H1 (cell line): ENCODE data around the gene IRF4. TPM values are rescaled to one million over a fixed set of nuclear protein-coding genes. Genes with fewer than 3 reads are reported as not detected.

ENCODE experiments used
- CTCF ChIA-PET: fragments of 300-600 bp; sonication (Branson Sonifier 250); formaldehyde crosslinking; loops from one replicate; lab custom pipeline; 2021; ENCODE audit not compliant: partially characterized antibody; lab: Charles Lee
- POLR2A ChIA-PET: fragments of 300-600 bp; sonication (Branson Sonifier 250); formaldehyde crosslinking; loops from one replicate; lab custom pipeline; 2021; ENCODE audit warnings: inconsistent platforms; ENCODE audit not compliant: partially characterized antibody; lab: Charles Lee
- DNase-seq, 2 experiments: peaks; one replicate each; pipeline versions ENCODE4 v3.0.0 to v3.0.0-alpha.2; 2010 to 2022; ENCODE audit warnings: low spot score in 2 of 2, low read depth in 1 of 2, mixed read lengths in 1 of 2
- FAIRE-seq: peaks from 2 replicates; lab custom pipeline; 2011; peaks lifted over from hg19 to GRCh38; lab: Jason Lieb, UNC
- H2AFZ ChIP-seq: 2 replicates; pipeline ENCODE4 v1.8.1; 2012; ENCODE audit warnings: low read length, inconsistent platforms
- H2AK5ac ChIP-seq: 2 replicates; pipeline ENCODE4 v1.6.1; 2013; ENCODE audit warnings: low read depth, low read length
- H2BK120ac ChIP-seq: replicated peaks from 2 replicates; pipeline ENCODE3; 2013; ENCODE audit warnings: low read depth, low read length, inconsistent platforms
- H2BK12ac ChIP-seq: 2 replicates; pipeline ENCODE4 v1.6.1; 2013; ENCODE audit warnings: low read depth, low read length
- H2BK15ac ChIP-seq: 2 replicates; pipeline ENCODE4 v1.6.1; 2013; ENCODE audit warnings: low read length
- H2BK20ac ChIP-seq: 2 replicates; pipeline ENCODE4 v1.6.1; 2013; ENCODE audit warnings: low read length
- H2BK5ac ChIP-seq: 2 replicates; pipeline ENCODE4 v1.6.1; 2013; ENCODE audit warnings: low read depth, low read length
- H3K14ac ChIP-seq: 2 replicates; pipeline ENCODE4 v1.6.1; 2013; ENCODE audit warnings: inconsistent platforms; ENCODE audit not compliant: insufficient read length
- H3K18ac ChIP-seq: 2 replicates; pipeline ENCODE4 v1.6.1; 2013; ENCODE audit warnings: low read length; ENCODE audit errors: extremely low read depth
- H3K23ac ChIP-seq: 2 replicates; pipeline ENCODE4 v1.6.1; 2013; ENCODE audit warnings: inconsistent platforms; ENCODE audit not compliant: insufficient read length
- H3K23me2 ChIP-seq: 2 replicates; pipeline ENCODE4 v1.6.1; 2013; ENCODE audit warnings: low read depth, low read length
- H3K27ac ChIP-seq: 2 replicates; pipeline ENCODE4 v1.6.1; 2011; ENCODE audit warnings: low read depth, low read length, inconsistent platforms
- H3K27me3 ChIP-seq, 4 experiments: replicated peaks in 1 of 4; 1 replicate in 1 of 4; 2 replicates in 3 of 4; pipeline versions ENCODE4 v1.6.1 to v1.8.1; 2011 to 2013; ENCODE audit warnings: low read length in 3 of 4, mild to moderate bottlenecking in 3 of 4, inconsistent platforms in 2 of 4, mixed read lengths in 2 of 4, moderate library complexity in 1 of 4; ENCODE audit not compliant: control insufficient read depth in 3 of 4, insufficient read depth in 3 of 4; ENCODE audit errors: extremely low read depth in 1 of 4
- H3K36me3 ChIP-seq, 4 experiments: 2 replicates each; pipeline versions ENCODE4 v1.6.1 to v1.8.1; 2011 to 2013; ENCODE audit warnings: mild to moderate bottlenecking in 4 of 4, low read length in 3 of 4, moderate library complexity in 2 of 4, control low read depth in 1 of 4, inconsistent platforms in 1 of 4; ENCODE audit not compliant: insufficient read depth in 4 of 4, control insufficient read depth in 2 of 4
- H3K4ac ChIP-seq: replicated peaks from 2 replicates; pipeline ENCODE3; 2013; ENCODE audit warnings: low read length, low read depth, mixed read lengths, inconsistent platforms; ENCODE audit not compliant: insufficient read length
- H3K4me1 ChIP-seq, 4 experiments: replicated peaks in 1 of 4; 1 replicate in 1 of 4; 2 replicates in 3 of 4; pipeline versions ENCODE4 v1.6.1 to v1.8.1; 2011 to 2013; ENCODE audit warnings: low read length in 3 of 4, inconsistent platforms in 2 of 4, mixed read lengths in 1 of 4; ENCODE audit not compliant: insufficient read depth in 4 of 4, control insufficient read depth in 3 of 4
- H3K4me2 ChIP-seq, 2 experiments: 2 replicates each; pipeline versions ENCODE4 v1.6.1 to v1.8.1; 2011 to 2013; ENCODE audit warnings: low read depth in 2 of 2, low read length in 2 of 2, control low read depth in 1 of 2, inconsistent platforms in 1 of 2, mild to moderate bottlenecking in 1 of 2; ENCODE audit not compliant: insufficient read depth in 1 of 2
- H3K4me3 ChIP-seq, 4 experiments: fragments of 200-600, 300-600 bp in 1 of 4; sonication (generic), shearing (Covaris generic), sonication (Bioruptor Twin) in 1 of 4; 2 replicates each; pipeline versions ENCODE4 v1.5.1 to v1.8.1; 2011 to 2016; ENCODE audit warnings: low read length in 4 of 4, low read depth in 3 of 4, control low read depth in 2 of 4, inconsistent platforms in 2 of 4, mild to moderate bottlenecking in 2 of 4, mixed read lengths in 1 of 4, moderate library complexity in 1 of 4; ENCODE audit not compliant: insufficient read depth in 2 of 4; ENCODE audit errors: extremely low read depth in 1 of 4
- H3K56ac ChIP-seq: replicated peaks from 2 replicates; pipeline ENCODE3; 2013; ENCODE audit warnings: low read depth, mild to moderate bottlenecking, mixed read lengths, low read length, inconsistent platforms; ENCODE audit not compliant: insufficient read length
- H3K79me1 ChIP-seq: 2 replicates; pipeline ENCODE4 v1.6.1; 2013; ENCODE audit warnings: low read depth, low read length, control low read depth
- H3K79me2 ChIP-seq, 2 experiments: 2 replicates each; pipeline versions ENCODE4 v1.6.1 to v1.8.1; 2012 to 2013; ENCODE audit warnings: low read length in 2 of 2, mild to moderate bottlenecking in 2 of 2, inconsistent platforms in 1 of 2; ENCODE audit not compliant: insufficient read depth in 2 of 2, control insufficient read depth in 1 of 2
- H3K9ac ChIP-seq, 4 experiments: replicated peaks in 1 of 4; 1 replicate in 1 of 4; 2 replicates in 3 of 4; pipeline versions ENCODE4 v1.6.1 to v1.8.1; 2011 to 2013; ENCODE audit warnings: low read depth in 3 of 4, low read length in 3 of 4, control low read depth in 2 of 4, mild to moderate bottlenecking in 2 of 4, moderate library complexity in 2 of 4, inconsistent platforms in 1 of 4; ENCODE audit errors: extremely low read depth in 1 of 4
- H3K9me3 ChIP-seq, 2 experiments: 2 replicates each; pipeline versions ENCODE4 v1.6.1 to v1.8.1; 2012 to 2013; ENCODE audit warnings: mild to moderate bottlenecking in 2 of 2, moderate library complexity in 2 of 2, control low read depth in 1 of 2, inconsistent platforms in 1 of 2, low read depth in 1 of 2, low read length in 1 of 2, mixed read lengths in 1 of 2; ENCODE audit not compliant: insufficient read depth in 2 of 2
- H4K20me1 ChIP-seq, 2 experiments: replicated peaks in 1 of 2; 2 replicates each; pipeline versions ENCODE3 to v1.8.1; 2011 to 2013; ENCODE audit warnings: inconsistent platforms in 2 of 2, low read length in 2 of 2, mild to moderate bottlenecking in 1 of 2; ENCODE audit not compliant: insufficient read depth in 2 of 2, control insufficient read depth in 1 of 2
- H4K5ac ChIP-seq: 2 replicates; pipeline ENCODE4 v1.6.1; 2013; ENCODE audit warnings: low read length, low read depth, mixed read lengths, inconsistent platforms; ENCODE audit not compliant: insufficient read length
- H4K8ac ChIP-seq: 2 replicates; pipeline ENCODE4 v1.8.0; 2013; ENCODE audit warnings: mild to moderate bottlenecking, moderate library complexity, low read length, inconsistent platforms; ENCODE audit not compliant: insufficient read depth; ENCODE audit errors: extremely low read depth
- H4K91ac ChIP-seq: replicated peaks from 2 replicates; pipeline ENCODE3; 2013; ENCODE audit warnings: low read length, mixed read lengths, inconsistent platforms; ENCODE audit not compliant: insufficient read length
- JUN ChIP-seq: IDR thresholded peaks from 2 replicates; pipeline ENCODE4 v1.6.1; 2011; ENCODE audit warnings: low read depth, mild to moderate bottlenecking, improper control_type of control experiment, low read length
- KDM5A ChIP-seq: fragments of 200-600 bp; IDR thresholded peaks from 2 replicates; pipeline ENCODE4 v1.7.1; 2012; ENCODE audit warnings: mild to moderate bottlenecking, low read length, inconsistent platforms, mixed read lengths
- PHF8 ChIP-seq: fragments of 200-600 bp; sonication (generic); conservative IDR thresholded peaks from 2 replicates; pipeline ENCODE4 v1.7.1; 2012; ENCODE audit warnings: low read depth, mild to moderate bottlenecking, inconsistent platforms, low read length, moderate library complexity
- POU5F1 ChIP-seq: IDR thresholded peaks from 2 replicates; pipeline ENCODE4 v1.6.1; 2011; ENCODE audit warnings: low read depth, mild to moderate bottlenecking, low read length, moderate library complexity
- RFX5 ChIP-seq: IDR thresholded peaks from 2 replicates; pipeline ENCODE4 v1.6.1; 2011; ENCODE audit warnings: low read depth, low read length, improper control_type of control experiment, borderline replicate concordance
- SIX5 ChIP-seq: IDR thresholded peaks from 2 replicates; pipeline ENCODE4 v1.6.1; 2011; ENCODE audit warnings: mild to moderate bottlenecking, low read depth, low read length
- SP1 ChIP-seq: IDR thresholded peaks from 2 replicates; pipeline ENCODE4 v1.6.1; 2011; ENCODE audit warnings: low read depth, low read length
- SP2 ChIP-seq: IDR thresholded peaks from 2 replicates; pipeline ENCODE4 v1.6.1; 2012; ENCODE audit warnings: mild to moderate bottlenecking, low read length, inconsistent platforms
- SP4 ChIP-seq: IDR thresholded peaks from 2 replicates; pipeline ENCODE4 v1.6.1; 2012; ENCODE audit warnings: low read length, inconsistent platforms
- SUZ12 ChIP-seq: fragments of 200-600 bp; sonication (generic); IDR thresholded peaks from 2 replicates; pipeline ENCODE4 v1.6.1; 2012; ENCODE audit warnings: mild to moderate bottlenecking, inconsistent platforms, low read length, moderate library complexity, mixed read lengths
- TEAD4 ChIP-seq: IDR thresholded peaks from 2 replicates; pipeline ENCODE4 v1.6.1; 2012; ENCODE audit warnings: low read depth, low read length, inconsistent platforms, mixed read lengths
- USF2 ChIP-seq: IDR thresholded peaks from 2 replicates; pipeline ENCODE4 v1.6.1; 2011; ENCODE audit warnings: low read length, improper control_type of control experiment
- WGBS, 2 experiments: shearing (Covaris generic) in 1 of 2; methylation state at CpG; one replicate each; pipeline versions ENCODE4 v1.1.6 to v1.1.7; 2013 to 2015; ENCODE audit warnings: low lambda C conversion rate in 2 of 2, mixed read lengths in 2 of 2, inconsistent platforms in 1 of 2, low coverage in 1 of 2, missing lambda C conversion rate in 1 of 2; ENCODE audit not compliant: insufficient replicate concordance in 2 of 2, insufficient coverage in 1 of 2, insufficient read length in 1 of 2; ENCODE audit errors: extremely low coverage in 1 of 2, missing lambda C conversion rate in 1 of 2; 5-methylcytosine and 5-hydroxymethylcytosine counted together
- polyA plus RNA-seq, 7 experiments: library from polyadenylated mRNA; depleted of rRNA in 3 of 7; stranded (reverse) in 5 of 7; unstranded in 2 of 7; fragments of >200 nt in 5 of 7; fragments of 200-250 nt in 2 of 7; gene quantifications; 1 replicate in 5 of 7; 2 replicates in 1 of 7; 4 replicates in 1 of 7; pipeline versions ENCODE4 v1.2.1 to v1.2.3, GENCODE V29; 2011 to 2013; ENCODE audit warnings: missing spikeins in 2 of 7, mixed read lengths in 2 of 7
- total RNA-seq: library from RNA; stranded (reverse); fragmentation: NEBNext Ultra II Directional; extraction: Animal tissue kit (Norgen Biotek cat#: 25700); gene quantifications from 2 replicates; pipeline ENCODE4 v1.2.1, GENCODE V29; 2021

The IRF4 gene
- total and polyA plus RNA-seq, 2 of the 8 experiments (the other 6 are each of a cell fraction or from before 2014, with no cell fraction given), result 0.77 to 2.1 TPM

DNA sequence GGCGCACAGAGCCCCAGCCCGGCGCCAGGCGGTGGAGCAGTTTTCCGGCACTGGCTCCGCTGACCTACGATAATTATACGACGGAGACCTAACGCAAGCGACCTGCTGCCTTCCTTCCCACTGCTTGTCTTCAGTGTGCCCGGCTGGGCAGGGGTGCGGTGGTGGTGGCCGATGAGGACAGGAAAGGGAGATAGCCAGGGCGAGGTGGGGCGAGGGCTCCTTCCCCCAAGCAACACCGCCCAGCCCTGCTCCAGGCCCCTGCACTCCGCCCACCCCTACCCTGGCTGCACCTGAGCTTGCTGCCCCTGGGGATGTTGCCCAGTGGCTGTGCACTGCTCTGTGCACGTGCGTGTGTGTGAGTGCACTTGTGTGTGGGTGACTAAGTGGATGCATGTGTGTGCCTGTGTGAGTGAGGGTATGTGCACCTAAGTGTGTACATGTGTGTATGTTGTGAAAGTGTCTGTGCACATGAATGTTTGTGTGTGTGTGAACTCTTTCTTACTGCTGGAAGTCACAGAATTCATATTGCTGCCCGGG is 42.6 kb upstream of the IRF4 start:
- Histone ChIP-seq H3K4me2 (no peak overlapping the region), H4K20me1 (peaks cover 0 to 2% of the 10 kb centered on the region in 2 experiments), H3K79me1 (no peaks in the 10 kb centered on the region), H3K27ac (no peak overlapping the region), H2BK12ac (no peak overlapping the region), H2BK5ac (no peak overlapping the region), H3K4me3 (no peak overlapping the region), H3K56ac (no peak overlapping the region), H3K9me3 (peaks cover 44 to 82% of the 10 kb centered on the region in 2 experiments), H4K5ac (no peak overlapping the region), H3K23ac (no peak overlapping the region), H2BK120ac (no peak overlapping the region), H3K4ac (no peak overlapping the region), H3K79me2 (no peaks in the 10 kb centered on the region), H3K9ac (no peak overlapping the region), H3K18ac (no peak overlapping the region), H2AFZ (no peak overlapping the region), H4K91ac (no peak overlapping the region), H3K36me3 (no peaks in the 10 kb centered on the region; a peak in 1 of 8 replicates), H4K8ac (no peak overlapping the region), H3K14ac (no peak overlapping the region), H3K27me3 (no peaks in the 10 kb centered on the region; a peak in 2 of 7 replicates), H2BK15ac (no peak overlapping the region), H3K23me2 (no peaks in the 10 kb centered on the region; the same call in 1 of the 2 replicates), H2BK20ac (no peak overlapping the region), H2AK5ac (no peak overlapping the region), H3K4me1 (no peaks in the 10 kb centered on the region; a peak in 2 of 7 replicates)
- DNase-seq, result no peak
- CTCF ChIA-PET, result interaction anchor here (0.7 to 2.6 kb wide), 7 partner anchors 9 to 137 kb away, joined by 3 to 8 read pairs (median 5); no protein-coding TSS in a partner anchor
- no peak for FAIRE-seq
- POLR2A ChIA-PET, result no interaction called here
- TF ChIP-seq TEAD4, result no peak
- TF ChIP-seq SP2, result no peak
- TF ChIP-seq SP4, result no peak
- no peak for TF ChIP-seq POU5F1
- no peak for TF ChIP-seq KDM5A
- no peak for TF ChIP-seq SUZ12
- TF ChIP-seq JUN, result no peak
- no peak for TF ChIP-seq SP1
- no peak for TF ChIP-seq USF2
- no peak for TF ChIP-seq RFX5
- no peak for TF ChIP-seq PHF8
- TF ChIP-seq SIX5, result no peak
- 87% methylated on average over 21 of the region's 21 CpGs; no CpG with 5 or more reads in 1 of the 2 experiments for WGBS, 2 experiments
